Mammary microvascular endothelial cell (primary cell): ENCODE measurements around the gene VEGFC. TPM values are rescaled to one million over a fixed set of nuclear protein-coding genes. Genes with fewer than 3 reads are reported as not detected.

Source experiments
- total RNA-seq: library from RNA; depleted of rRNA; stranded (reverse); fragments of >200 nt; gene quantifications from 2 replicates; pipeline ENCODE4 v1.2.3, GENCODE V29; 2015

VEGFC gene, protein sequence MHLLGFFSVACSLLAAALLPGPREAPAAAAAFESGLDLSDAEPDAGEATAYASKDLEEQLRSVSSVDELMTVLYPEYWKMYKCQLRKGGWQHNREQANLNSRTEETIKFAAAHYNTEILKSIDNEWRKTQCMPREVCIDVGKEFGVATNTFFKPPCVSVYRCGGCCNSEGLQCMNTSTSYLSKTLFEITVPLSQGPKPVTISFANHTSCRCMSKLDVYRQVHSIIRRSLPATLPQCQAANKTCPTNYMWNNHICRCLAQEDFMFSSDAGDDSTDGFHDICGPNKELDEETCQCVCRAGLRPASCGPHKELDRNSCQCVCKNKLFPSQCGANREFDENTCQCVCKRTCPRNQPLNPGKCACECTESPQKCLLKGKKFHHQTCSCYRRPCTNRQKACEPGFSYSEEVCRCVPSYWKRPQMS
- total RNA-seq, result 28.6 and 37.3 TPM in 2 replicates

DNA sequence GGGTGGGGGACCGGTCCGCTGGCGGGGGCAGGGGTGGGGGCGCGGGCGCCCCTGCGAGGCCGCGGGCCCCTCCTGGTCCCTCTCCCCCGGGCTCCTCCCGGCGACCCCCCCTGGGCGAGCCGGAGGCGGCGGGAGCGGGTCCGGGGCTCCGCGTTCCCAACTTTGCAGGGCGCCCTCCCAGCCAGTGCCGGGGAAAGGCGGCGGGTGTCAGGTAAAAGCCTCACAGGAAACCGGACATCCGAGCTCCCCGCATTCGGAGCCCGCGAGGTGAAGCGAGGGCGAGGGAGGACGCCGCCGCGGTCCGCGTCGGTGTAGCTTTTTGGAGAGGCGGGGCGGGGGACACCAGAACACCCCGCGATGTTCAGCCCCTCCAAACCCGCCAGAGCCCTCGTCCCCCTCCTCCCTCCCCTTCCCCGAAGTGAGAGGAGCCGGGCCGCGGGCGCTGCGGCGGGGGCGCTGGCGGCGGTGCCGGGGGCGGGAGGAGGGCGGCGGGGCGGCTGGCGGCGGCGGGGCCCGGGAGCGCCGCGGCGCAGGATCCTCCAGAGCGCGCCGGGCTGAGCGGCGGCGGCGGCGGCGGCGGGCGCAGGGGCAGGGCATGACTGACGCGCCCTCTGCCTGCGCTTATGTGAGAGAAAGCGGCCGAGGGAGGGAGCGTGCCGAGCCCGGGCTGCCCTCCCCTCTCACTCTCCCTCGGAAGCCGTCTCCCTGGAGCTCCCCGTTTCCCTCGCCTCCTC lies at the start of gene VEGFC:
Gene VEGFC, minus strand, starts transcription at position 597 of the 734 bp plus-strand sequence. CDS start 611 bp downstream, outside the sequence.

